SK-N-SH (cell line): ENCODE results near the gene PATL2. TPM values are rescaled to one million over a fixed set of nuclear protein-coding genes. Genes with fewer than 3 reads are reported as not detected.

Experiments used
- CTCF ChIA-PET: fragments of 300-600, 350-600 bp; formaldehyde crosslinking; extraction: SDS; loops from one replicate; lab custom pipeline; 2021; lab: Yijun Ruan, JAX
- POLR2A ChIA-PET: fragments of 350-600 bp; sonication (Branson Sonifier 250); formaldehyde crosslinking; extraction: SDS; loops from one replicate; lab custom pipeline; 2020; ENCODE audit warnings: antibody characterized with exemption, inconsistent platforms; lab: Yijun Ruan, JAX
- DNase-seq: peaks from one replicate; pipeline ENCODE4 v3.0.0; 2012
- H2AFZ ChIP-seq: fragments of 200-600 bp; sonication (generic); 2 replicates; pipeline ENCODE4 v1.8.1; 2016; ENCODE audit warnings: antibody characterized with exemption, mild to moderate bottlenecking, low read depth
- H3F3A ChIP-seq: fragments of 200-600 bp; sonication (generic); replicated peaks from 2 replicates; pipeline ENCODE3; 2016; ENCODE audit warnings: antibody characterized with exemption, mild to moderate bottlenecking; ENCODE audit not compliant: insufficient read depth
- H3K27ac ChIP-seq, 2 experiments: fragments of 200-500 bp in 1 of 2; fragments of 200-600 bp in 1 of 2; sonication (Bioruptor generic) in 1 of 2; sonication (generic), shearing (Covaris generic) in 1 of 2; 2 replicates each; pipeline versions ENCODE4 v1.5.1 to v1.6.1; 2014 to 2016; ENCODE audit warnings: low read depth in 2 of 2, inconsistent platforms in 1 of 2, low read length in 1 of 2, mild to moderate bottlenecking in 1 of 2, mixed read lengths in 1 of 2
- H3K27me3 ChIP-seq: fragments of 200-600 bp; sonication (generic), shearing (Covaris generic); 2 replicates; pipeline ENCODE4 v1.6.1; 2016; ENCODE audit warnings: mixed run types; ENCODE audit not compliant: insufficient read depth
- H3K36me3 ChIP-seq, 2 experiments: fragments of 200-500 bp in 1 of 2; fragments of 200-600 bp in 1 of 2; sonication (Bioruptor generic) in 1 of 2; sonication (generic) in 1 of 2; replicated peaks in 1 of 2; 2 replicates each; pipeline versions ENCODE3 to v1.5.1; 2014 to 2016; ENCODE audit warnings: low read length in 1 of 2, mild to moderate bottlenecking in 1 of 2; ENCODE audit not compliant: insufficient read depth in 2 of 2, control insufficient read depth in 1 of 2
- H3K4me1 ChIP-seq, 2 experiments: fragments of 200-500 bp in 1 of 2; fragments of 200-600 bp in 1 of 2; sonication (Bioruptor generic) in 1 of 2; sonication (generic), shearing (Covaris generic) in 1 of 2; 2 replicates each; pipeline versions ENCODE4 v1.5.1 to v1.6.1; 2014 to 2016; ENCODE audit warnings: low read depth in 1 of 2, low read length in 1 of 2, mixed run types in 1 of 2; ENCODE audit not compliant: insufficient read depth in 2 of 2, control insufficient read depth in 1 of 2
- H3K4me2 ChIP-seq: fragments of 200-600 bp; sonication (generic), shearing (Covaris generic); 2 replicates; pipeline ENCODE4 v1.6.1; 2017; ENCODE audit warnings: mixed run types
- H3K4me3 ChIP-seq, 2 experiments: fragments of 200-500 bp in 1 of 2; fragments of 200-600 bp in 1 of 2; sonication (Bioruptor generic) in 1 of 2; sonication (generic), shearing (Covaris generic) in 1 of 2; 2 replicates each; pipeline versions ENCODE4 v1.5.1 to v1.8.1; 2014 to 2016; ENCODE audit warnings: low read depth in 2 of 2, inconsistent platforms in 1 of 2, low read length in 1 of 2, mild to moderate bottlenecking in 1 of 2, mixed read lengths in 1 of 2, moderate library complexity in 1 of 2
- H3K79me2 ChIP-seq: fragments of 200-600 bp; sonication (generic); 2 replicates; pipeline ENCODE4 v1.8.1; 2017; ENCODE audit warnings: mild to moderate bottlenecking; ENCODE audit not compliant: insufficient read depth
- H3K9ac ChIP-seq: fragments of 200-600 bp; sonication (generic); 2 replicates; pipeline ENCODE4 v1.6.1; 2017; ENCODE audit warnings: mixed run types
- H3K9me2 ChIP-seq: fragments of 200-600 bp; sonication (generic); 2 replicates; pipeline ENCODE4 v1.6.1; 2017; ENCODE audit warnings: mixed run types
- H3K9me3 ChIP-seq: fragments of 200-600 bp; sonication (generic); 2 replicates; pipeline ENCODE4 v1.6.1; 2017; ENCODE audit warnings: mixed run types, mild to moderate bottlenecking, moderate library complexity
- H4K20me1 ChIP-seq: fragments of 200-600 bp; sonication (generic); 2 replicates; pipeline ENCODE4 v1.6.1; 2017; ENCODE audit warnings: mild to moderate bottlenecking, mixed run types; ENCODE audit not compliant: insufficient read depth
- CTCF ChIP-seq: fragments of 200-600 bp; sonication (generic); IDR thresholded peaks from 2 replicates; pipeline ENCODE4 v1.6.1; 2017; ENCODE audit warnings: antibody characterized with exemption, mild to moderate bottlenecking, moderate library complexity
- ELF1 ChIP-seq: IDR thresholded peaks from 2 replicates; pipeline ENCODE4 v1.4.0; 2012
- EP300 ChIP-seq, 2 experiments: IDR thresholded peaks; 2 replicates each; pipeline versions ENCODE4 v1.4.0 to v1.6.1; 2012; ENCODE audit warnings: borderline replicate concordance in 1 of 2, low read depth in 1 of 2, low read length in 1 of 2
- FOSL2 ChIP-seq: IDR thresholded peaks from 2 replicates; pipeline ENCODE4 v1.4.0; 2012; ENCODE audit warnings: low read depth, mild to moderate bottlenecking, moderate library complexity, borderline replicate concordance
- GATA2 ChIP-seq: sonication (generic); formaldehyde crosslinking; IDR thresholded peaks from 2 replicates; pipeline ENCODE4 v1.5.0; 2020; ENCODE audit warnings: mild to moderate bottlenecking, missing genetic modification reagents
- IRF3 ChIP-seq: fragments of 150-350 bp; IDR thresholded peaks from 2 replicates; pipeline ENCODE4 v1.6.1; 2016; ENCODE audit warnings: mild to moderate bottlenecking, low read depth, low read length
- JUND ChIP-seq: IDR thresholded peaks from 2 replicates; pipeline ENCODE4 v1.4.0; 2012
- MXI1 ChIP-seq: IDR thresholded peaks from 2 replicates; pipeline ENCODE4 v1.6.1; 2012; ENCODE audit warnings: mild to moderate bottlenecking, low read depth, low read length, improper control_type of control experiment
- NFIC ChIP-seq: IDR thresholded peaks from 2 replicates; pipeline ENCODE4 v1.4.0; 2012; ENCODE audit warnings: borderline replicate concordance
- NRF1 ChIP-seq: IDR thresholded peaks from 2 replicates; pipeline ENCODE4 v1.6.1; 2012; ENCODE audit warnings: low read depth, mild to moderate bottlenecking, low read length
- PBX3 ChIP-seq: IDR thresholded peaks from 2 replicates; pipeline ENCODE4; 2012
- POLR2AphosphoS5 ChIP-seq: IDR thresholded peaks from 2 replicates; pipeline ENCODE4 v1.6.1; 2012; ENCODE audit warnings: low read depth, low read length
- RCOR1 ChIP-seq: fragments of 150-350 bp; IDR thresholded peaks from 2 replicates; pipeline ENCODE4 v1.6.1; 2017; ENCODE audit warnings: antibody characterized with exemption, low read length
- SMC3 ChIP-seq: IDR thresholded peaks from 2 replicates; pipeline ENCODE4 v1.6.1; 2012; ENCODE audit warnings: low read depth, low read length, improper control_type of control experiment
- TAF1 ChIP-seq: IDR thresholded peaks from 2 replicates; pipeline ENCODE4 v1.6.1; 2012; ENCODE audit warnings: low read depth, mild to moderate bottlenecking, low read length, moderate library complexity, borderline replicate concordance
- TEAD4 ChIP-seq: IDR thresholded peaks from 2 replicates; pipeline ENCODE4 v1.4.0; 2012; ENCODE audit warnings: mild to moderate bottlenecking, borderline replicate concordance; ENCODE audit not compliant: insufficient read depth
- USF2 ChIP-seq: fragments of 150-350 bp; IDR thresholded peaks from 2 replicates; pipeline ENCODE4 v1.6.1; 2017; ENCODE audit warnings: antibody characterized with exemption, low read length, low read depth, borderline replicate concordance
- YY1 ChIP-seq: IDR thresholded peaks from 2 replicates; pipeline ENCODE4 v1.4.0; 2012; ENCODE audit warnings: low read depth, mild to moderate bottlenecking
- ZBTB33 ChIP-seq: IDR thresholded peaks from 2 replicates; pipeline ENCODE4 v1.4.0; 2012; ENCODE audit warnings: low read depth, borderline replicate concordance
- WGBS: methylation state at CpG from one replicate; pipeline ENCODE4 v1.1.6; 2017; ENCODE audit warnings: low lambda C conversion rate; 5-methylcytosine and 5-hydroxymethylcytosine counted together
- polyA plus RNA-seq, 3 experiments: library from polyadenylated mRNA; depleted of rRNA; stranded (reverse); fragments of >200 nt; gene quantifications; 2 replicates each; pipeline ENCODE4 v1.2.3, GENCODE V29; 2012

PATL2 gene
- polyA plus RNA-seq, 1 of the 3 experiments (the other 2 are of a cell fraction), result 0.31 TPM

GRCh38 chr15:44657378-44657777 is 53.7 kb downstream of the PATL2 start:
- ChIA-PET CTCF (no interaction called here), POLR2A (no interaction called here)
- Histone ChIP-seq H3K27me3 (no peaks in the 10 kb centered on the region), H3K9me2 (no peaks in the 10 kb centered on the region), H3K27ac (no peak overlapping the region), H4K20me1 (no peaks in the 10 kb centered on the region), H2AFZ (no peak overlapping the region), H3K4me2 (no peak overlapping the region), H3K4me1 (peaks cover 3 to 7% of the 10 kb centered on the region in 2 experiments; a peak in 2 of 4 replicates), H3K9ac (no peak overlapping the region), H3K4me3 (no peak overlapping the region), H3F3A (no peaks in the 10 kb centered on the region), H3K79me2 (peaks cover 26% of the 10 kb centered on the region), H3K9me3 (no peaks in the 10 kb centered on the region), H3K36me3 (peaks cover 51 to 56% of the 10 kb centered on the region in 2 experiments)
- no peak for DNase-seq
- TF ChIP-seq ZBTB33 (no peak), FOSL2 (no peak), GATA2 (no peak), SMC3 (no peak), EP300 (IDR thresholded peaks at IDR 0.05; ENCODE audit: borderline replicate concordance in 1 of 2, low read depth in 1 of 2, low read length in 1 of 2) (no peak), TEAD4 (no peak), PBX3 (no peak)

GRCh38 chr15:44656913-44657312 is 54.2 kb downstream of the PATL2 start:
- Histone ChIP-seq H3K4me2 (no peak overlapping the region), H3K27ac (no peak overlapping the region), H2AFZ (no peak overlapping the region), H3K4me1 (peaks cover 2 to 4% of the 10 kb centered on the region in 2 experiments; a peak in 2 of 4 replicates), H3K36me3 (peaks cover 51 to 61% of the 10 kb centered on the region in 2 experiments), H3K79me2 (peaks cover 21% of the 10 kb centered on the region), H3F3A (no peaks in the 10 kb centered on the region), H3K9me2 (no peaks in the 10 kb centered on the region), H3K27me3 (no peaks in the 10 kb centered on the region), H3K9ac (no peak overlapping the region), H4K20me1 (no peaks in the 10 kb centered on the region), H3K4me3 (no peak overlapping the region), H3K9me3 (no peaks in the 10 kb centered on the region)
- WGBS, result 73% methylated on average over 3 of the region's 3 CpGs
- DNase-seq, result no peak
- ChIA-PET CTCF (no interaction called here), POLR2A (no interaction called here)
- TF ChIP-seq YY1 (no peak), FOSL2 (no peak), TAF1 (no peak), TEAD4 (no peak), NFIC (no peak), RCOR1 (no peak), JUND (no peak), IRF3 (no peak), EP300 (IDR thresholded peaks at IDR 0.05; ENCODE audit: borderline replicate concordance in 1 of 2, low read depth in 1 of 2, low read length in 1 of 2) (no peak), ZBTB33 (no peak), ELF1 (no peak), POLR2AphosphoS5 (no peak), USF2 (no peak), MXI1 (no peak), CTCF (no peak), NRF1 (no peak)
